ENCODE data around the gene BLACAT1.
"Not testable (repeated sequence)": the region's sequence is repeated elsewhere in the genome, so short reads cannot be mapped to it uniquely, and the experiment has no call there.

BLACAT1 gene

GRCh38 chr1:205484985-205485967 lies 29.4 kb upstream of the BLACAT1 start:
- DNase-seq (ENCODE audit: low spot score) = peak; percentile 87
- peak; percentile 76 for FAIRE-seq

- DNase-seq (ENCODE audit: low spot score) (no peak), FAIRE-seq (no peak)
These were observed 27.5 kb upstream of the BLACAT1 start for GRCh38 chr1:205483372-205483771.

- not testable (repeated sequence) for DNase-seq (ENCODE audit: low spot score); FAIRE-seq
These were observed 26.7 kb upstream of the BLACAT1 start for GRCh38 chr1:205482587-205482986.

- DNase-seq (ENCODE audit: low spot score) (peak; percentile 35), FAIRE-seq (peak; percentile 61)
These were observed 25.8 kb upstream of the BLACAT1 start for GRCh38 chr1:205481629-205482151.

GRCh38 chr1:205481218-205481617 lies 25.4 kb upstream of the BLACAT1 start:
- DNase-seq (ENCODE audit: low spot score) (no peak), FAIRE-seq (peak; percentile 9)

GRCh38 chr1:205480349-205480985 lies 24.6 kb upstream of the BLACAT1 start:
- no peak for DNase-seq (ENCODE audit: low spot score)
- no peak for FAIRE-seq

- not testable (repeated sequence) for DNase-seq (ENCODE audit: low spot score); FAIRE-seq
These were observed 23.1 kb upstream of the BLACAT1 start for GRCh38 chr1:205478985-205479384.

- peak; percentile 97 for FAIRE-seq
- DNase-seq (ENCODE audit: low spot score) = peak; percentile 82
These were observed 22.0 kb upstream of the BLACAT1 start for GRCh38 chr1:205477759-205478247.

- DNase-seq (ENCODE audit: low spot score) (peak; percentile 60), FAIRE-seq (no peak)
These were observed 21.4 kb upstream of the BLACAT1 start for GRCh38 chr1:205477121-205477758.

GRCh38 chr1:205476648-205477047 lies 20.8 kb upstream of the BLACAT1 start:
- FAIRE-seq = peak; percentile 99
- no peak for DNase-seq (ENCODE audit: low spot score)

- FAIRE-seq (no peak), DNase-seq (ENCODE audit: low spot score) (no peak)
These were observed 20.0 kb upstream of the BLACAT1 start for GRCh38 chr1:205475855-205476254.

- no peak for FAIRE-seq
- DNase-seq (ENCODE audit: low spot score) = no peak
These were observed 18.7 kb upstream of the BLACAT1 start for GRCh38 chr1:205474571-205474970.

- no peak for FAIRE-seq
- DNase-seq (ENCODE audit: low spot score) = no peak
These were observed 18.1 kb upstream of the BLACAT1 start for GRCh38 chr1:205473966-205474365.

- no peak for DNase-seq (ENCODE audit: low spot score)
- no peak for FAIRE-seq
These were observed 17.6 kb upstream of the BLACAT1 start for GRCh38 chr1:205473475-205473874.

GRCh38 chr1:205472737-205473441 lies 17.0 kb upstream of the BLACAT1 start:
- DNase-seq (ENCODE audit: low spot score) = no peak
- FAIRE-seq = no peak

GRCh38 chr1:205470131-205470530 lies 14.3 kb upstream of the BLACAT1 start:
- DNase-seq (ENCODE audit: low spot score) (no peak), FAIRE-seq (no peak)

GRCh38 chr1:205466595-205467220 lies 10.9 kb upstream of the BLACAT1 start:
- FAIRE-seq = no peak
- DNase-seq (ENCODE audit: low spot score) = no peak

GRCh38 chr1:205465392-205465791 lies 9.5 kb upstream of the BLACAT1 start:
- FAIRE-seq = no peak

GRCh38 chr1:205458777-205459566 lies 3.1 kb upstream of the BLACAT1 start:
- DNase-seq (ENCODE audit: low spot score) (peak; percentile 68), FAIRE-seq (no peak)

More at GRCh38 chr1:205465392-205465791, 9.5 kb upstream of the BLACAT1 start:
- DNase-seq (ENCODE audit: low spot score) = no peak

Measured in urothelium cell line (cell line).